Dermis microvascular lymphatic vessel endothelial cell (primary cell): ENCODE results near the gene MIB2. TPM values are rescaled to one million over a fixed set of nuclear protein-coding genes. Genes with fewer than 3 reads are reported as not detected.
"Not testable (repeated sequence)": the region's sequence is repeated elsewhere in the genome, so short reads cannot be mapped to it uniquely, and the experiment has no call there.

Experiments used
- DNase-seq, 2 donors: peaks; one replicate each; pipeline versions ENCODE4 v3.0.0 to v3.0.0-alpha.2; 2010; ENCODE audit warnings: low read depth in 2 of 2
- total RNA-seq: library from RNA; depleted of rRNA; stranded (reverse); fragments of >200 nt; gene quantifications from 2 replicates; pipeline ENCODE4 v1.2.1, GENCODE V29; 2014

MIB2 gene
- total RNA-seq, 1 donor from 2014 or later: 21.4 TPM

DNA sequence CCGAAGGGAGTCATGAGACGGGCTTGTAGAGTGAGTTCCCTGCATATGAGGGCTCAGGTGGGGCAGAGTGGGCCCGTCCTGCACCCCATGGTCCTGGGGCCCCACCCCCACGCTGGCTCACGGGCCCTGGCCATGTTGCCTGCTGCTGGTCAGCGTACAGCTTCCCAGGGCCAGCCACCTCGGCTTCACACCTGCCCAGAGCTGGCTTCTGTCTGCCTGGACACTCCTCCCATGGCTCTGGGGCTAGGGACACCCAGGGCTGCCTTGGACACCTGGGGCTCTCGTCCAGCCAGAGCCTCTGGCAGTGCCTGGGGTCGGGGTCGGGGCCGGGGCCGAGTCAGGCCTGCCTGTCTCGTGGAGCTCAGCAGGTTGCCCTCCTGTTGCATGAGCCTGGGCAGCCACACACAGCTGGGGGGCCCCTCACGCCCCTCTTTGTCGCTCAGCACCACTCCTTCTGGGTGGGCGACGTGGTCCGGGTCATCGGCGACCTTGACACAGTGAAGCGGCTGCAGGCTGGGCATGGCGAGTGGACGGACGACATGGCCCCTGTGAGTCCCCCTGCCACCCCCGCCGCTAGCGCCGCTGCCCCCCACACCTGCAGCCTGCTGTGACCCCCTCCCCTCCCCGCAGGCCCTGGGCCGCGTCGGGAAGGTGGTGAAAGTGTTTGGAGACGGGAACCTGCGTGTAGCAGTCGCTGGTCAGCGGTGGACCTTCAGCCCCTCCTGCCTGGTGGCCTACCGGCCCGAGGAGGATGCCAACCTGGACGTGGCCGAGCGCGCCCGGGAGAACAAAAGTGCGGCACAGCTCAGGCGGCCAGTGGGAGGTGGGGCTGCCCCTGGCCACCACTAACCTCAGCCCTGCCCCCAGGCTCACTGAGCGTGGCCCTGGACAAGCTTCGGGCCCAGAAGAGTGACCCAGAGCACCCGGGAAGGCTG lies 11.2 kb downstream of the MIB2 start:
- DNase-seq: no peak

DNA sequence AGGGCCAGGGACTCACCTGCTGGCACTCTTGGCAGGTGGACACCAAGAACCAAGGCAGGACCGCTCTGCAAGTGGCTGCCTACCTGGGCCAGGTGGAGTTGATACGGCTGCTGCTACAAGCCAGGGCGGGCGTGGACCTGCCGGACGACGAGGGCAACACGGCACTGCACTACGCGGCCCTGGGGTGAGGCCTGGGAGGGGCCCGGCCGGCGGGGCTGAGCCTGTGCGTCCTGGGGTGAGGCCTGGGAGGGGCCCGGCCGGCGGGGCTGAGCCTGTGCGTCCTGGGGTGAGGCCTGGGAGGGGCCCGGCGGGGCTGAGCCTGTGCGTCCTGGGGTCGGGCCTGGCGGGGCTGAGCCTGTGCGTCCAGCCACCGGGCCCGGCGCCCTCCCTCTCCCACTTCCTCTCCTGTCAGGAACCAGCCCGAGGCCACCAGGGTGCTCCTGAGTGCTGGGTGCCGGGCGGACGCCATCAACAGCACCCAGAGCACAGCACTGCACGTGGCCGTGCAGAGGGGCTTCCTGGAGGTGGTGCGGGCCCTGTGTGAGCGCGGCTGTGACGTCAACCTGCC lies 12.0 kb downstream of the MIB2 start:
- DNase-seq: no peak

- DNase-seq: no peak
Measured at GRCh38 chr1:1627829-1628753, 12.8 kb downstream of the MIB2 start.

- DNase-seq: no peak
Measured at GRCh38 chr1:1628754-1629429, 13.6 kb downstream of the MIB2 start.

DNA sequence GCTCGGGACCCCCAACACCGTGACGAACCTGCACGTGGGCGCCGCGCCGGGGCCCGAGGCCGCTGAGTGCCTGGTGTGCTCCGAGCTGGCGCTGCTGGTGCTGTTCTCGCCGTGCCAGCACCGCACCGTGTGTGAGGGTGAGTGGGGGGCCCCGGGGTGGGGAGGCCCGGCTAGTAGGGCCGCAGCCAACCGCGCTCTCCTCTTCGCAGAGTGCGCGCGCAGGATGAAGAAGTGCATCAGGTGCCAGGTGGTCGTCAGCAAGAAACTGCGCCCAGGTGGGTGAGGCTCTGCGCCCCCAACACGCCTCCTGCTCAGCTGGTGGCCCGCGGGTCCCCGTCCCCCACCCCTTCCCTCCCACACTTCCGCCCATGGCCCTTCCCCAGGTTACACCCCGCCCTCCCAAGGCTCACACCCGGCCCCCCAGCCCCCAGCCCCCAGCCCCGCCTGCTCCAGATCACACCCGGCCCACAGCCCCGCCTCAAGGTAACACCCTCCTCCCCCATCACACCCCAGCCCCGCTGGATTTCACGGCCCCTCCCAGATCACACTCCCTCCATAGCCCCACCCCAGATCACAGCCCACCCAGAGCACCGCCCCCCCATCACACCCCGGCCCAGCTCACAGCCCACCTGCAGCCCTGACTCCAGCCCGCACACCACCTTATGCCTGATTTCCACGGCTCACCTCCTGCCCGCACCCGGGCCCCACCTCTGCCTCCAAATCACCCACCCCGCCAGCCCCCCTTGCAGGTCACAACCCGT lies 14.3 kb downstream of the MIB2 start:
- no peak for DNase-seq

- DNase-seq: peak; percentile 36 to 67
Measured at GRCh38 chr1:1630191-1630964, 15.1 kb downstream of the MIB2 start.

GRCh38 chr1:1630965-1631781 lies 15.9 kb downstream of the MIB2 start:
- DNase-seq: no peak

- no peak for DNase-seq
Measured at GRCh38 chr1:1631782-1632420, 16.6 kb downstream of the MIB2 start, which contains the start of gene MMP23B. Gene MMP23B (plus strand): TSS chr1:1632173. CDS start chr1:1632219, 46 bp downstream.

- DNase-seq: not testable (repeated sequence)
Measured at GRCh38 chr1:1633409-1633808, 18.1 kb downstream of the MIB2 start.

DNA sequence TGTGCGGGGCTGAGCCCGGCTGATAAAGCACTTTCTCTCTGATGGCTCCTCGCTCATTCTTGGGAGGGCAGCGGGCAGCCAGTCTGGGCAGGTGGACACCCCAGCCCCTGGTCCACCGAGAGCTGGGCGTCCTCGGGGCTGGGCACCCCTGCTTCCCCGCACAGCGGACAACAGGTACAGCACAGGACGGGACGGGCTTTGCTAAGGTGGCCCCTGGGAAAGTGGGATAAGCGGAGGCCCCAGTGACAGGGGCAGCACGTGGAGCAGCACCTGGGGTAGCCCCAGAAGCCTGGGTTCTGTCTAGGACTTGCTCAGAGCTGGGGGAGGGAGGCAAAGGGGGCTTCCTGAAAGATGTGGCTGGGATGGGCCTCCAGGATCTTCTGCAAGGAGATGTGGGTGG lies 19.3 kb downstream of the MIB2 start:
- not testable (repeated sequence) for DNase-seq

GRCh38 chr1:1636621-1637478 lies 21.6 kb downstream of the MIB2 start:
- not testable (repeated sequence) for DNase-seq

DNA sequence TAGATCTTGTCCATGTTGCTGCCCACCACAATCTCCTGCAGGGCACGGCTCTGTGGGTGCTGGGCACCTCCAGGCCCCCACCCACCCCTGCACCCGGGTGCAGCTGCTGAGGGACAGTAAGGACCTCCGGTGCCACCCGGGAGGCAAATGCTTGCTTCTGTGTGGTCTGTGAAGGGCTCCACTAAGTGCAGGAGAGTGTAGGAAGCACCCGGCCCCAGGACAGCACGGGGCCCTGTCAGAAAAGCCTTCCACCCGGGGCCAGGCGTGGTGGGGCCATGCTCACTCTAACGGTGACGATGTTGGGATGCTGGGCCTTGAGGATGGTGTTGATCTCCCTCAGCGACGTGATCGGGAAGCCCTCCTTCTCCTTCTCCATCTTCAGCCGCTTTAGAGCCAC lies 22.2 kb downstream of the MIB2 start:
- DNase-seq: not testable (repeated sequence)

- not testable (repeated sequence) for DNase-seq
Measured at GRCh38 chr1:1638528-1638927, 23.2 kb downstream of the MIB2 start.

GRCh38 chr1:1639368-1639767 lies 24.1 kb downstream of the MIB2 start:
- not testable (repeated sequence) for DNase-seq

DNA sequence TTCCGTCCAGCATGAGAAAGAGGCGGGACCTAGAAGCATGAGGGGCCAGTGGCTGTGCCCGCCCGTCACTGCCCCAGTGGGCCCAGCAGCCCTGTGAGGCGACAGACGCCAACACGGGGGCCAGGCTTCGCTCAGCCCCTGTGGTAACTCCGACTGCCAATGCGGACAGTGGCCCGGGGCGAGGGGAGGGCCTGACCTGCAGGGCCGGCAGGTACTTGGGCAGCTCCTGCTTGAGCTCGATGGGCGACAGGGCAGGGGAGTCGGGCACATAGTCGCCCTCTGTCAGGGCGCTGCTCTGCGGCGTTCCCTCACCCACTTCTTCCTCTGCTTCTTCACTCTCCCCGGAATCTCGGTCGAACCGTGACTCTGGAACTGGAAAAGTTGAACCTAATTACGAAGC lies 24.8 kb downstream of the MIB2 start:
- not testable (repeated sequence) for DNase-seq

DNA sequence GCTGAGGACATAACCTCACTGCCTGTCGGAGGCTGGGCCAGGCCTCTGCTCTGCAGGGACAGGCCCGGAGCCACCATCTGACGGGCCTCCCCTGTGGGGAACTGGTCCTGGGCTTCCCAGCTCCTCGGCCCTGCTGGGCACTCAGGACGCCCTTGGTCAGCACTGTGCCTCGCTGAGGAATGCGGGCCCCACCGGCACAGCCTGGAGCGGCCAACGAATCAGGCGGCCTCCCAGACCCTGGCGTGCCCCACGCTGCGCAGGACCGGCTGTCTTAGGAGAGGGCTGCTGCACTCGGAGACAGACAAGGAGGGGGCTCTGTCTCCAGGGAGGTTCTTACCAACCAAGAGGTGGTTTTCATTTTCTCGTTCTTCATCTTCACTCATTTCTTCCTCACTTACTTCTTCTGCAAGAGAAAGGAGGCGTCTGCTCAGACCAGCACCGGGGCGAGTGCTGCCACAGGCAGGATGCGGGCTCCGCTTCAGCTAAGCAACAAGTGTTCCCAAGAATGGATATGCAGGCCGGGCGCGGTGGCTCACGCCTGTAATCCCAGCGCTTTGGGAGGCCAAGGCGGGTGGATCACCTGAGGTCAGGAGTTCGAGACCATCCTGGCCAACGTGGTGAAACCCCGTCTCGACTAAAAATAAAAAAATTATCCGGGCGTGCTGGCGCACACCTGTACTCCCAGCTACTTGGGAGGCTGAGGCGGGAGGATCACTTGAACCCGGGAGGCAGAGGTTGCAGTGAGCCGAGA lies 25.6 kb downstream of the MIB2 start:
- not testable (repeated sequence) for DNase-seq
